NOMO-1 (cell line): ENCODE measurements around the gene DSC2.
"Not testable (repeated sequence)": the region's sequence is repeated elsewhere in the genome, so short reads cannot be mapped to it uniquely, and the experiment has no call there.

Experiments
- DNase-seq, 2 experiments: peaks; one replicate each; lab custom pipeline; 2025; ENCODE audit not compliant: unreplicated experiment in 2 of 2; lab: John Stamatoyannopoulos, UW

DSC2 gene

GRCh38 chr18:31102025-31102684 lies at the start of gene DSC2:
TSS of gene DSC2 (minus strand) at chr18:31102421. CDS start at chr18:31101971, 450 bp downstream.
- DNase-seq: no peak

GRCh38 chr18:31149351-31149750 lies 47.1 kb upstream of the DSC2 start:
- DNase-seq: no peak

GRCh38 chr18:31148600-31148999 lies 46.4 kb upstream of the DSC2 start:
- DNase-seq: no peak

- DNase-seq: no peak
Observed at GRCh38 chr18:31146809-31147208, 44.6 kb upstream of the DSC2 start.

- no peak for DNase-seq
Observed at GRCh38 chr18:31143025-31143424, 40.8 kb upstream of the DSC2 start.

GRCh38 chr18:31138709-31139108 lies 36.5 kb upstream of the DSC2 start:
- DNase-seq: no peak

GRCh38 chr18:31134988-31135529 lies 32.8 kb upstream of the DSC2 start:
- DNase-seq: no peak

GRCh38 chr18:31129398-31130115 lies 27.3 kb upstream of the DSC2 start:
- DNase-seq: no peak

GRCh38 chr18:31125878-31126277 lies 23.7 kb upstream of the DSC2 start:
- no peak for DNase-seq

GRCh38 chr18:31123125-31123524 lies 20.9 kb upstream of the DSC2 start:
- DNase-seq: not testable (repeated sequence)

GRCh38 chr18:31120594-31120993 lies 18.4 kb upstream of the DSC2 start:
- no peak for DNase-seq

GRCh38 chr18:31116853-31117595 lies 14.8 kb upstream of the DSC2 start:
- no peak for DNase-seq

- DNase-seq: no peak
Observed at GRCh38 chr18:31112804-31113203, 10.6 kb upstream of the DSC2 start.

- DNase-seq: no peak
Observed at GRCh38 chr18:31105733-31106132, 3.5 kb upstream of the DSC2 start.

- DNase-seq: no peak
Observed at GRCh38 chr18:31104444-31104843, 2.2 kb upstream of the DSC2 start.

- DNase-seq: no peak
Observed at GRCh38 chr18:31103423-31103822, 1.2 kb upstream of the DSC2 start.

- no peak for DNase-seq
Observed at GRCh38 chr18:31102941-31103340, 720 bp upstream of the DSC2 start.

- peak; percentile 10 to 12 for DNase-seq
Observed at GRCh38 chr18:31101183-31102024, 817 bp downstream of the DSC2 start.

- DNase-seq: no peak
Observed at GRCh38 chr18:31100436-31101182, 1.6 kb downstream of the DSC2 start.
